ENCODE results near the gene DMD.
"Not testable (repeated sequence)": the region's sequence is repeated elsewhere in the genome, so short reads cannot be mapped to it uniquely, and the experiment has no call there.

Gene DMD

DNA sequence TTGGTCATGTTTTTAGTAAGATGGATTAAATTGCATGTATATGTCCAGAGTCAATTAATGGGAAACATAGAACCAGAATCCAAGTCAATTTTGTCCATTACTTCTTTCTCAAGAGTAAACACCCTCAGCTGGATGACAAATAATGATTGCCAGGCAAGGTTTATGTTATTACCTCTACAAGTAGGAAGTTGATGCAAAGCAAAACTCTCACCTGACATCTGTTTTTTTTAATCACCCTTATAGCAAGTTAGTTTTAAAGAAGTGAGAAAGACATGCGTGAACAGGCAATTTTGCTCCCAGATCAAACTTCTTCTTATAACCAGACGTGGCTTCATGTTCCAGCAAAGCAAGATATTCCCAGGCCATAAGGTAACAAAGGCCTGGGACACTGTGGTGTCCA lies 1791.0 kb downstream of the DMD start:
- H3K4me3 ChIP-seq (ENCODE audit: low read length), result no peak overlapping the region
- no peak for DNase-seq (ENCODE audit: low read depth)
- TF ChIP-seq, protein P1, sequence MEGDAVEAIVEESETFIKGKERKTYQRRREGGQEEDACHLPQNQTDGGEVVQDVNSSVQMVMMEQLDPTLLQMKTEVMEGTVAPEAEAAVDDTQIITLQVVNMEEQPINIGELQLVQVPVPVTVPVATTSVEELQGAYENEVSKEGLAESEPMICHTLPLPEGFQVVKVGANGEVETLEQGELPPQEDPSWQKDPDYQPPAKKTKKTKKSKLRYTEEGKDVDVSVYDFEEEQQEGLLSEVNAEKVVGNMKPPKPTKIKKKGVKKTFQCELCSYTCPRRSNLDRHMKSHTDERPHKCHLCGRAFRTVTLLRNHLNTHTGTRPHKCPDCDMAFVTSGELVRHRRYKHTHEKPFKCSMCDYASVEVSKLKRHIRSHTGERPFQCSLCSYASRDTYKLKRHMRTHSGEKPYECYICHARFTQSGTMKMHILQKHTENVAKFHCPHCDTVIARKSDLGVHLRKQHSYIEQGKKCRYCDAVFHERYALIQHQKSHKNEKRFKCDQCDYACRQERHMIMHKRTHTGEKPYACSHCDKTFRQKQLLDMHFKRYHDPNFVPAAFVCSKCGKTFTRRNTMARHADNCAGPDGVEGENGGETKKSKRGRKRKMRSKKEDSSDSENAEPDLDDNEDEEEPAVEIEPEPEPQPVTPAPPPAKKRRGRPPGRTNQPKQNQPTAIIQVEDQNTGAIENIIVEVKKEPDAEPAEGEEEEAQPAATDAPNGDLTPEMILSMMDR (IDR thresholded peaks at IDR 0.05; ENCODE audit: insufficient read depth, low read depth, low read length, missing control alignments), result no peak

DNA sequence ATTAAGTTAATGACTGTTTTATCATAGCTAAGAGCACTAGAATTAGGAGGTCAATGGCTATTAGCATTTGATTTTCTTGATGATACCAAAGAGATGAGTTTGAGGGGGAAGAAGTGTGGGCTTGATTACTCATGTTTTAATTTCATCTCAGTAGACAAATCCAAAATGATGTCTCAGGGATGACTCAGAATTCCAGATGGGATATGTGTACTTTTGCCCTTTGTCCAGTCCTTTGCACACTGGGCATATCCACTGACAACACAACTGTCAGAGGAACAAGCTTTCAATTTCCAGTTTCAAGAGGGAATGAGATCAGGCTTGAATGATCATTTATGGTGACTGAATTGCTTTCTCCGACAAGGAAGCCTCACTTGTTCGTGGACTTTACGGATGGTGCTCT lies 1814.2 kb downstream of the DMD start:
- TF ChIP-seq, protein P1 (IDR thresholded peaks at IDR 0.05; ENCODE audit: insufficient read depth, low read depth, low read length, missing control alignments), result no peak
- no peak overlapping the region for H3K4me3 ChIP-seq (ENCODE audit: low read length)
- DNase-seq (ENCODE audit: low read depth), result peak; percentile 46

DNA sequence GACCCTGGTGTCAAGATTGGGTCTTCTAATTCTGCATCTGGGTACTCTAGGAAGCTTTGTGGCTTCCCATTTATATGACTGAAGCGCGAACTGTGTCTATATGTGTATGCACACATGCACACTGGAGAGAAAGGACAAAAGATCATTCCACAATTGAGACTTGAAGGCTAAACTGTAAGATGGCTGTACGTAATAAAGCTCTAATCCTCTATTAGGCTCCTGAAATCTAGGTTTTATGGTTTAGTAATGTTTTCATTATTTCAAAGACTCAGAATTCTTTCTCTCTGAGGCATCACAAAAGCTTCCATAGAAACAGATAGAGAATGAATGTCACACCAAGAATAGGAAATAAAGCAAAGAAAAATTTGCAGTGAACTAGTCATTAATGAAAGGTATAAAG lies 1818.8 kb downstream of the DMD start:
- no peak for DNase-seq (ENCODE audit: low read depth)
- TF ChIP-seq, protein P1 (IDR thresholded peaks at IDR 0.05; ENCODE audit: insufficient read depth, low read depth, low read length, missing control alignments), result no peak
- no peak overlapping the region for H3K4me3 ChIP-seq (ENCODE audit: low read length)

DNA sequence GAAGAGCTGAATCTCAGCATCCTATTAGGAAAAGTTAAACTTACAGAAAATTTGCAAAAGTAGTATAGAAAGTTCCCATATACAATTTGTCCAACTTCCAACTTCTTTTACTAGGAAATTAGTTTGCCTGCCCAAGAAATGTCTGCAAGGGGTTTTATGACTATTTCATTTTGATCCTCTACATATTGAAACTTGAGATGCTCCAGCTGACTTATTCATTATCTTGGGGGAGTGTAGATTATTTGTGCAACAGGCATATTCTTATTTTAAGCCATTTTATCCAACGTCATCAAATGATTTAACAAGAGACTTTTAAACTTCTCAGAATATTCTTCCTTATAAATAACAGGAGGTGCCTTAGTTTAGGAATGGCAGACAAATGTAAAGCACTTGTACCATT lies 1822.4 kb downstream of the DMD start:
- no peak for DNase-seq (ENCODE audit: low read depth)
- TF ChIP-seq, protein P1 (IDR thresholded peaks at IDR 0.05; ENCODE audit: insufficient read depth, low read depth, low read length, missing control alignments), result no peak

DNA sequence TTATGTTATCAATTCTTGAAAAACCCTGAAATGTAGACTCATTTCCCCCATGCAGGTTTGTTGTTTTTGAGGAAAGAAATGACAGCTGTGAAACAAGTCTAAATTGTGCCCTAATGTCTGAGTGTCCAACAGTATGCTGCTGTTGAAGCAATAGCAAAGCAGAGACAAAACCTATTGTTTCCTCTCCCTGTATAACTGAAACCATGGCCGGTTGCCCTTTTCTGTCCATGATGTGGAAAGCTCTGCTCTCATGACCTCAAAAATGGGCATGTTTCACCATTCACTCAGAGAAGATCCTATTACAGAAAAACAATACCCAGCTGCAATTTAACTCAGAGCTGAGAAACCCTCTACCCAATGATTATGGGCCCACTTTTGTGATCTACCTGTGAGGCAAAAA lies 1826.9 kb downstream of the DMD start:
- no peak overlapping the region for H3K4me3 ChIP-seq (ENCODE audit: low read length)
- no peak for DNase-seq (ENCODE audit: low read depth)
- TF ChIP-seq, protein P1 (IDR thresholded peaks at IDR 0.05; ENCODE audit: insufficient read depth, low read depth, low read length, missing control alignments), result no peak

More for the DNA sequence above, 1822.4 kb downstream of the DMD start:
- H3K4me3 ChIP-seq (ENCODE audit: low read length), result no peak overlapping the region

DNA sequence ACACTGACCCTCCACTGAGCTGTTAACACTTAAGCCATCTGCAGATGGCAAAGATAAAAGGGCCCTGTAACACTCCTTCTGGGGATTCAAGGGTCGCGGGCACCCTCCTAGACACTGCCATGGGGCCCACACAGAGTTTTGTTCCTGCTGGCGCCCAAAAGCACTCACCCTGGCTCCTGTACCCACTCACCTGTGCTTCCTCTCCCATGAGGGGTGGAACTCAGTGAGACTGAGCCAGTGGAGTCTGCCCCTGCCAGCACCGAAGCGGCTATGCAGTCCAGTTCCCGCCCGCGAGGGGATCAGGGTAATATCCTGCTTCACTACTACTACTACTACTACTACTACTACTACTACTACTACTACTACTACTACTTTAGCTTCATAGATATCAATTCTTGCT lies 1827.4 kb downstream of the DMD start:
- no peak for DNase-seq (ENCODE audit: low read depth)
- TF ChIP-seq, protein P1 (IDR thresholded peaks at IDR 0.05; ENCODE audit: insufficient read depth, low read depth, low read length, missing control alignments), result no peak

DNA sequence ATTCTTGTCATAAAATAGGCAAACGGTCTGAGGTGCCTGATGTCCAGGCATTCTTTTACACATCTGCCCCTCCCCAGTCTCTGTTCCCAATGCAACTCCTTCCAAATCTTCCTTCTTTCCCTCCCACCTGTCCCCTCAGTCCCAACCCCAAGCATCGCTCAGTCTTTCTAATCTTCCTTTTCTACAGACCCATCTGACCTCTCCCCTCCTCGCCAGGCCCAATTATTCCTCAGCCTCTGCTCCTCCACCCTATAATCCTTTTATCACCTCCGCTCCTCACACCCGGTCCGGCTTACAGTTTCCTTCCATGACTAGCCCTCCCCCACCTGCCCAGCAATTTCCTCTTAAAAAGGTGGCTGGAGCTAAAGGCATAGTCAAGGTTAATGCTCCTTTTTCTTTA lies 1832.4 kb downstream of the DMD start:
- not testable (repeated sequence) for DNase-seq (ENCODE audit: low read depth); H3K4me3 ChIP-seq (ENCODE audit: low read length)

More for the DNA sequence above, 1827.4 kb downstream of the DMD start:
- no peak overlapping the region for H3K4me3 ChIP-seq (ENCODE audit: low read length)

DNA sequence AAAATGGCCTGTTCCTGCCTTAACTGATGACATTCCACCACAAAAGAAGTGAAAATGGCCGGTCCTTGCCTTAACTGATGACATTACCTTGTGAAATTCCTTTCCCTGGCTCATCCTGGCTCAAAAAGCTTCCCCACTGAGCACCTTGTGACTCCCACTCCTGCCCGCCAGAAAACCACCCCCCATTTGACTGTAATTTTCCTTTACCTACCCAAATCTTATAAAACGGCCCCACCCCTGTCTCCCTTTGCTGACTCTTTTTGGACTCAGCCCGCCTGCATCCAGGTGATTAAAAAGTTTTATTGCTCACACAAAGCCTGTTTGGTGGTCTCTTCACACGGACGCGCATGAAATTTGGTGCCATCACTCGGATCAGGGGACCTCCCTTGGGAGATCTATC lies 1833.5 kb downstream of the DMD start:
- DNase-seq (ENCODE audit: low read depth); H3K4me3 ChIP-seq (ENCODE audit: low read length): not testable (repeated sequence)
